Epithelial cell of esophagus (primary cell): Measurements from ENCODE around the gene CAP2.

Source experiments
- DNase-seq: peaks from one replicate; pipeline ENCODE4 v3.0.0; 2010; ENCODE audit warnings: low read depth
- H3K4me3 ChIP-seq: 2 replicates; pipeline ENCODE4 v1.5.1; 2011; ENCODE audit warnings: mild to moderate bottlenecking, low read length, control low read depth
- TF ChIP-seq, protein P1 (sequence below): IDR thresholded peaks from 2 replicates; pipeline ENCODE4 v1.5.1; 2011; ENCODE audit warnings: low read depth, mild to moderate bottlenecking, low read length, control low read depth, inconsistent platforms; ENCODE audit not compliant: insufficient read depth; ENCODE audit errors: missing control alignments

Gene CAP2

DNA sequence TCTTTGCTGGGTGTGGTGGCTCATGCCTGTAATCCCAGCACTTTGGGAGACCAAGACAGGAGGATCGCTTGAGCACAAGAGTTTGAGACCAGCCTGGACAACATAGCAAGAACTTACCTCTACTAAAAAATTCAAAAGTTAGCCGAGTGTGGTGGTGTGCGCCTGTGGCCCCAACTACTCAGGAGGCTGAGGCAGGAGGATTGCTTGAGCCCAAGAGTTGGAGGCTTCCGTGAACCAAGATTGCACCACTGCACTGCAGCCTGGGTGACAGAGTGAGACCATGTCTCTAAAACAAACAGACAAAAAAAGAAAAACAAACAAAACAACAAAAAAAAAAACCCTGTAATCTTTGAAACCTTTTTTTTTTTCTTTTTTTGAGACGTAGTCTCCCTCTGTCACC lies 67.5 kb downstream of the CAP2 start:
- H3K4me3 ChIP-seq: no peak overlapping the region
- no peak for DNase-seq
- TF ChIP-seq, protein P1, sequence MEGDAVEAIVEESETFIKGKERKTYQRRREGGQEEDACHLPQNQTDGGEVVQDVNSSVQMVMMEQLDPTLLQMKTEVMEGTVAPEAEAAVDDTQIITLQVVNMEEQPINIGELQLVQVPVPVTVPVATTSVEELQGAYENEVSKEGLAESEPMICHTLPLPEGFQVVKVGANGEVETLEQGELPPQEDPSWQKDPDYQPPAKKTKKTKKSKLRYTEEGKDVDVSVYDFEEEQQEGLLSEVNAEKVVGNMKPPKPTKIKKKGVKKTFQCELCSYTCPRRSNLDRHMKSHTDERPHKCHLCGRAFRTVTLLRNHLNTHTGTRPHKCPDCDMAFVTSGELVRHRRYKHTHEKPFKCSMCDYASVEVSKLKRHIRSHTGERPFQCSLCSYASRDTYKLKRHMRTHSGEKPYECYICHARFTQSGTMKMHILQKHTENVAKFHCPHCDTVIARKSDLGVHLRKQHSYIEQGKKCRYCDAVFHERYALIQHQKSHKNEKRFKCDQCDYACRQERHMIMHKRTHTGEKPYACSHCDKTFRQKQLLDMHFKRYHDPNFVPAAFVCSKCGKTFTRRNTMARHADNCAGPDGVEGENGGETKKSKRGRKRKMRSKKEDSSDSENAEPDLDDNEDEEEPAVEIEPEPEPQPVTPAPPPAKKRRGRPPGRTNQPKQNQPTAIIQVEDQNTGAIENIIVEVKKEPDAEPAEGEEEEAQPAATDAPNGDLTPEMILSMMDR: no peak

DNA sequence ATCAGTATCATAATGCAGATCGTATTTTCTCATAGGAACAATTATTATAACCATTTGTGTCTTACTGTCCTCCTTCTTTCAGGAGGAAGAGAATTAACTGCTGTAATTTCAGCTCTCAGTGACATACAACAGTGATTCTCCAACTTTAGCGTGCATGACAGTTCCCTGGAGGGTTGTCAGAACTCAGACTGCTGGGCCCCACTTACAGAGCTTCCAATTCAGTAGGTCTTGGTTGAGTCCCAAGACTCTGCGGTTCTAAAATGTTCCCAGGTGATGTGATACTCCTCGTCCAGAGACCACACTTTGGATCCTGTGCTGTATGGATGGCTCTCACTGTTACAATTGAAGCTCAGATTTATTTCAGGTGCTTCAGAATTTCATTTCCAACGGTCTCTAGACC lies 72.8 kb downstream of the CAP2 start:
- TF ChIP-seq, protein P1: no peak
- DNase-seq: no peak
- no peak overlapping the region for H3K4me3 ChIP-seq

DNA sequence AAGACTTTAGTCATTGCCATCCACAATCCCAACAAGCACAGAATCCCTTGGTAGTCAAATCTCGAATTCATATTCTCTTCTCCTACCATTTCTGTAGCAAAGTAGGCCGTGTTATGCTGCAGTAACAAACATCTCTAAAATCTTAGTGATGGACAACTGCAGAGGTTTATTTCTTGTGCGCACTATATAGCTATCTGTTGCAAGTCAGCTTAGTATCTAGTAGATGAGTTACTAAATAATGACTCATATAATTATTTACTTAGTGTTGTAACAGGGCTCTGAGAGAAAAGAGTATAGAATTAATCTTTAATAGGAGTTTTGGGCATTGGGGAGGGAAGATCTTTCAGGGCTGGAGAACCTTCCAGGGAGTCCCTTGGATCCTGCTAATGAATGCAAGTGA lies 73.3 kb downstream of the CAP2 start:
- TF ChIP-seq, protein P1: no peak
- H3K4me3 ChIP-seq: no peak overlapping the region
- peak; percentile 30 for DNase-seq

DNA sequence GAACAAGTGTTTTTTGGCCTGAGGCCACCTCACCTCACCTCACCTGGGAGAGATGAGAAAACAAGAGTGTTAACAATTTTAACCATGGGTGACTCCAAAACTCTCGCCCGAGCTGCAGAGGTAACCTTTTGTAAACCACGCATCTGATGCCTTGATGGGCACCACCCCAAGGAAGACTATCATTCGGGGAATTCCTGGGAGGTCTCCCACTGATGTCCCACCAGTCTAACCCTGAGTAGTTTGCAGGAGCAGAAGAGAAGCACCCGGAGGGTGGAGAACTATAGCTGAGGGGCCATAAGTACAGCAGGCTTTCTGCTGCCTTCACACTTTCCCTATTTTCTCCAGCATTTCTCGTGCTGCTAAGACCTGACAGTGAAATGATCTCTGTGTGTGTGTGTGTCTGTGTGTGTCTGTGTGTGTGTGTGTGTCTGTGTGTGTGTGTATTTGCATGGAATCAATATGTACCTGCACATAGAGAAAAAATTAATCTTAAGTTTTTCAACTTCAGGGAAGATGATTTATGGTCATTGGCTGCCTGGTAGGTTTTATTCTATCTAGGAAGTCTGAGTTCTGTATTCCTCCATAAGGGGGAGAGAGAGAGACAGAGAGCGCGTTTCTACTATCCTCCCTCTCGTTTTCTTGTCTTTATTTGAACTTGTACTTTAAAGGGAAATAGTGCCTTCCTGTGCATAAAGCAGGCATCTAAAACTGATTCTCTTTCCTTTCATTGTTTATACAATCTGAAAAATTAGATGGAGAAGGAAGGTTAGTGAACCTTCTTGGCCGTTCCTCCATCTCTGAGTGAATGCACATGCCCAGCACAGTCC lies 75.8 kb downstream of the CAP2 start:
- TF ChIP-seq, protein P1: no peak
- DNase-seq: no peak
- no peak overlapping the region for H3K4me3 ChIP-seq

DNA sequence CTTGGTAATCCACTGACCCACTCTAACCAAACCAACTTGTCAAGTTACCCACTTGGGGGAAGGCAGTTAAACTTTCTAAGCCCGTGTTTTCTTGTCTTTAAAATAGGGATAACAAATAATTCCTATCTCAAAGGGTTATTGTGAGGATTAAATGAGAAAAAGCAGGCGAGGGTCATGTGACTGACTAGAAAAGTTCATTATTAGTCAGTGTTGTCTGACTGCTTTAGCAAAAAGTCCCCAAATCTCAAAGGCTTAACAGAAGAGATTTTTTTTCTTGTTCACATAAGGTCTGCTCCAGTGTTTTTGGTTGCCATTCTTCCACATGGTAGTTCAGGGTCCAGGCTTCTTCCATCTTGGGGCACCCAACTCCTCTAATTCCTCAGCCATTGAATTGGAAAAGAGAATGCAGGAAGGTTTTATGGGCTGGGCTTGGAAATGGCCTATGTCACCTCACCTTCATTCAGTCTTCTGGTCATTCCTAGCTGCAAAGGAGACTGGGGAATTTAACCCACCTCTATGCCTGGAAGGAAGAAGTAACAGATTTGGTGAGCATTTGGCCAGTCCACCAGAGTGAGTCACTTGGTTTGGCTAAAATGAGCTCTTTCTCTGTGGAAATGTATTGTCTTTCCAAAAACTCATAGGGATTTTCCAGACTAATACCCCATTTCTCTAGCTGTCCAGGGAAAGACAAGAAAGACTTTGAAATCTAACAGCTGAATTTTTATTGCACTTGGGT lies 77.0 kb downstream of the CAP2 start:
- TF ChIP-seq, protein P1: no peak
- no peak for DNase-seq
- no peak overlapping the region for H3K4me3 ChIP-seq

DNA sequence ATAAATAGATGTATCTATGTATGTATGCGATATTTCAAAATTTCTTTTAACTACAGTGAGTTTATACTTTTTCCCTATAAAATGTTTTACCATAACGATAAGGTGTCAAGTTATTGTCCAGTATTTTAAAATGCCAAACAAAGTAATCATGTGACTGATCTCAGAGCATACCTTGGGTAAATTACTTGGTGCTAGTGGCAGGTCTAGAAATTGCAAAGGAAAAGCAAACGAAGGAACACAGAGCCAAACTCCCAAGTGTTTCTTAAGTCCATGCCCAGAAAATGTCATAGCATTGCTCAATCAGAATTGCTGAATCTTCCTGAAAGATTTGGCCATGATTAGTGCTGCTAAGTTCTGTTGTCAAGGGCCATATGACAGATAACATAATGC lies 77.5 kb downstream of the CAP2 start:
- no peak overlapping the region for H3K4me3 ChIP-seq
- peak; percentile 73 for DNase-seq
- TF ChIP-seq, protein P1: peak; percentile 26
